ENCODE measurements around the gene PRICKLE1.

PRICKLE1 gene

DNA sequence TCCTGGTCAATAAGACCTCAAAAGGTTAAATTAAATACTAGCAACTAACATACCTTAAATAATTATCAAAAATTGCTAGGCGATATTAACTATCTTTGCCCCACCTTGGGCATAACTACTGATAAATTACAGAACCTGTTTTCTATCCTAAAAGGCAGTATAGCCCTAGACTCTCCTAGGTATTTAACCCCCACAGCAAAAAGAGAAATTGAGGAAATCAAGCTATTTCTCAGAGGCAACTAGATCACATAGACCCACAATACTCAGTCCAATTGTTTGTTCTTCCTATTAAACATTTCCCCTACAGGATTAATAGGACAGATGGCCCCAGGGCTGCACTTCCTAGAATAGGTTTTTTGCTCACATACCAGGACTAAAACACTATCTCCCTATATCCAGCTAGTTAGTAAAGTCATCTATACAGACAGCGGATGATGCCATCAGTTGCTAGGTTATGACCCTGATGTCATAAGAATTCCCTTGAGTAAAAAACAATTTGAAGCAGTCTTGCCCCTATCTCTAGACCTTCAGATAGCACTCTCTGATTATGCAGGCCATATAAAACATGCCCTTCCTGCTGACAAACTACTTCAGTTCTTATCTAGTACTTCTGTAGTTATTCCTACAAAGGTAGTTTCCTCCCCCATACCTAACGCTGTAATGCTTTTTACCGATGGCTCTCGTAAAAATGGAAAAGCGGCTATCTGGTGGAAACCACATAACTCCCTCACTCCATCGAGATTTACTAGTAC is 145.2 kb downstream of the PRICKLE1 start:
- no peaks in the 10 kb centered on the region for H3K27me3 ChIP-seq (ENCODE audit: insufficient read depth, low read length, poor library complexity, severe bottlenecking)
- H3K79me2 ChIP-seq (ENCODE audit: insufficient read depth, low read length) = no peaks in the 10 kb centered on the region
- H3K4me1 ChIP-seq (ENCODE audit: insufficient read depth, low read length, poor library complexity, severe bottlenecking) = no peaks in the 10 kb centered on the region
- TF ChIP-seq, protein P1, sequence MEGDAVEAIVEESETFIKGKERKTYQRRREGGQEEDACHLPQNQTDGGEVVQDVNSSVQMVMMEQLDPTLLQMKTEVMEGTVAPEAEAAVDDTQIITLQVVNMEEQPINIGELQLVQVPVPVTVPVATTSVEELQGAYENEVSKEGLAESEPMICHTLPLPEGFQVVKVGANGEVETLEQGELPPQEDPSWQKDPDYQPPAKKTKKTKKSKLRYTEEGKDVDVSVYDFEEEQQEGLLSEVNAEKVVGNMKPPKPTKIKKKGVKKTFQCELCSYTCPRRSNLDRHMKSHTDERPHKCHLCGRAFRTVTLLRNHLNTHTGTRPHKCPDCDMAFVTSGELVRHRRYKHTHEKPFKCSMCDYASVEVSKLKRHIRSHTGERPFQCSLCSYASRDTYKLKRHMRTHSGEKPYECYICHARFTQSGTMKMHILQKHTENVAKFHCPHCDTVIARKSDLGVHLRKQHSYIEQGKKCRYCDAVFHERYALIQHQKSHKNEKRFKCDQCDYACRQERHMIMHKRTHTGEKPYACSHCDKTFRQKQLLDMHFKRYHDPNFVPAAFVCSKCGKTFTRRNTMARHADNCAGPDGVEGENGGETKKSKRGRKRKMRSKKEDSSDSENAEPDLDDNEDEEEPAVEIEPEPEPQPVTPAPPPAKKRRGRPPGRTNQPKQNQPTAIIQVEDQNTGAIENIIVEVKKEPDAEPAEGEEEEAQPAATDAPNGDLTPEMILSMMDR (conservative IDR thresholded peaks at IDR 0.05; ENCODE audit: low read length) = no peak
- TF ChIP-seq EZH2phosphoT487 (IDR thresholded peaks at IDR 0.05; ENCODE audit: borderline replicate concordance) = no peak
- H2AFZ ChIP-seq (ENCODE audit: low read length) = no peak overlapping the region
- no peaks in the 10 kb centered on the region for H3K9me3 ChIP-seq (ENCODE audit: insufficient read depth, low read depth, low read length)
- H3K9me2 ChIP-seq (replicated peaks; ENCODE audit: low read depth, low read length) = no peaks in the 10 kb centered on the region
- H3K4me3 ChIP-seq (ENCODE audit: low read length, poor library complexity, severe bottlenecking) = no peak overlapping the region
- peaks cover 64% of the 10 kb centered on the region; the same call in 1 of the 2 replicates for H3K36me3 ChIP-seq (ENCODE audit: insufficient read depth, low read length)
- no peaks in the 10 kb centered on the region for H4K20me1 ChIP-seq (ENCODE audit: insufficient read depth, low read length, poor library complexity, severe bottlenecking)
- H3F3A ChIP-seq (ENCODE audit: low read depth) = no peaks in the 10 kb centered on the region
- H3K9ac ChIP-seq (ENCODE audit: low read depth, low read length, poor library complexity, severe bottlenecking) = no peak overlapping the region
- no peak overlapping the region for H3K4me2 ChIP-seq (ENCODE audit: low read depth, low read length, poor library complexity, severe bottlenecking)

DNA sequence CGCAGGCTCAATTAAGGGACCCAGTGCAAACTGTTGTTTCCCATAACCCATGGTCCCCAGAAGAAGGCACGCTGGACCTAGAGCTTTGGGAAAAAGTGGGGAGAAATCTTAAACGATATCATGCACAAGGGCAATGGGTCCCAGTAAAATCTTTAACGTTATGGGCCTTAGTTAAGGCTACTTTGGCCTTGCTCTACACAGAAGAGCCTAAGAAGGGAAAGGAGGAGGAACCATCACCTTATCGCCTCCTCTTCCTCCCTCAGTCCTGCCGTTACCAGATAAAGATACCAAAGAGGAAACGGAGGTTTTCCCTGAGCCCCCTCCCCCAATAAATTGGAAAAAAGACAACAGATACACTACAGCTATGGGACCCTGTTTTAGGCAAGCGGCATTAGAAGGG is 146.7 kb downstream of the PRICKLE1 start:
- H4K20me1 ChIP-seq (ENCODE audit: insufficient read depth, low read length, poor library complexity, severe bottlenecking) = no peaks in the 10 kb centered on the region
- H3K4me3 ChIP-seq (ENCODE audit: low read length, poor library complexity, severe bottlenecking) = no peak overlapping the region
- H3K9me2 ChIP-seq (replicated peaks; ENCODE audit: low read depth, low read length) = no peaks in the 10 kb centered on the region
- H3K4me2 ChIP-seq (ENCODE audit: low read depth, low read length, poor library complexity, severe bottlenecking) = no peak overlapping the region
- H3K4me1 ChIP-seq (ENCODE audit: insufficient read depth, low read length, poor library complexity, severe bottlenecking) = no peaks in the 10 kb centered on the region
- no peaks in the 10 kb centered on the region for H3K79me2 ChIP-seq (ENCODE audit: insufficient read depth, low read length)
- TF ChIP-seq EZH2phosphoT487 (IDR thresholded peaks at IDR 0.05; ENCODE audit: borderline replicate concordance) = no peak
- TF ChIP-seq, protein P1 (conservative IDR thresholded peaks at IDR 0.05; ENCODE audit: low read length) = no peak
- H3K9ac ChIP-seq (ENCODE audit: low read depth, low read length, poor library complexity, severe bottlenecking) = no peak overlapping the region
- H3F3A ChIP-seq (ENCODE audit: low read depth) = no peaks in the 10 kb centered on the region
- no peaks in the 10 kb centered on the region for H3K27me3 ChIP-seq (ENCODE audit: insufficient read depth, low read length, poor library complexity, severe bottlenecking)
- no peaks in the 10 kb centered on the region for H3K9me3 ChIP-seq (ENCODE audit: insufficient read depth, low read depth, low read length)
- no peak overlapping the region for H2AFZ ChIP-seq (ENCODE audit: low read length)
- H3K36me3 ChIP-seq (ENCODE audit: insufficient read depth, low read length) = peaks cover 58% of the 10 kb centered on the region; the same call in 1 of the 2 replicates

DNA sequence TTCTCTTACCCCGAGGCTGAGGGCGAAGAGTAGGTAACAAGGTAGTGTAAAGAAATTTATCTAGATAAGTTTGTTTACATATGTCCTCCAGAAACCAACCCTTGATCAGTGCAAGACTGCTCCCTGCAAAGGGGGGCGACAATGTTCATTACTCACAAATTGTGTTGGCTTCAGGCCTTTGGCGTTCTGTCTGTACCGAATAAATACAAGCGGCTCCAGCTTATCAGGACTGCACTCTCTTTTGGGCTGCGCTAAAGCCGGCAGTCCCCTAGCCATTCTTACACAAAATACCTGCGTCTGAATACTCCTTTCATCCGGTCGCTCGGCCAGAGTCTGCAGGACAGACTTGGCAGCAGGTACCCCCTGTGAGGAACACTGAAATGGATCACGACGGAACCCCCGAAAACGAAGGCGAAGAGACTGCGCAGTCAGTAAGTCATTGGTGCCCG is 147.2 kb downstream of the PRICKLE1 start:
- Histone ChIP-seq H3K79me2 (ENCODE audit: insufficient read depth, low read length) (no peaks in the 10 kb centered on the region), H3K4me3 (ENCODE audit: low read length, poor library complexity, severe bottlenecking) (no peak overlapping the region), H3K9me2 (replicated peaks; ENCODE audit: low read depth, low read length) (no peaks in the 10 kb centered on the region), H3K36me3 (ENCODE audit: insufficient read depth, low read length) (peaks cover 58% of the 10 kb centered on the region; the same call in 1 of the 2 replicates), H3K27me3 (ENCODE audit: insufficient read depth, low read length, poor library complexity, severe bottlenecking) (no peaks in the 10 kb centered on the region), H4K20me1 (ENCODE audit: insufficient read depth, low read length, poor library complexity, severe bottlenecking) (no peaks in the 10 kb centered on the region), H2AFZ (ENCODE audit: low read length) (no peak overlapping the region), H3K4me2 (ENCODE audit: low read depth, low read length, poor library complexity, severe bottlenecking) (no peak overlapping the region), H3F3A (ENCODE audit: low read depth) (no peaks in the 10 kb centered on the region), H3K4me1 (ENCODE audit: insufficient read depth, low read length, poor library complexity, severe bottlenecking) (no peaks in the 10 kb centered on the region), H3K9me3 (ENCODE audit: insufficient read depth, low read depth, low read length) (no peaks in the 10 kb centered on the region), H3K9ac (ENCODE audit: low read depth, low read length, poor library complexity, severe bottlenecking) (no peak overlapping the region)
- TF ChIP-seq EZH2phosphoT487 (IDR thresholded peaks at IDR 0.05; ENCODE audit: borderline replicate concordance) = no peak
- TF ChIP-seq, protein P1 (conservative IDR thresholded peaks at IDR 0.05; ENCODE audit: low read length) = no peak

Data from Loucy (cell line).